Stimulated activated naive B cell treated with anti-CD40 and anti-IgM and Interleukin-4, amounts not matched to agents 10 μg/mL and 1 μg/mL and 100 μg/mL, for 72 hours (primary cell): ENCODE measurements around the gene SRRM4.

ENCODE experiments used
- ATAC-seq, 2 donors: fragments of 150-1000 bp; cut with Tn5 transposase; replicated peaks; 2 replicates each; pipeline ENCODE4 v1.10.0; 2021; ENCODE audit warnings: moderate library complexity in 1 of 2
- DNase-seq: peaks from one replicate; pipeline ENCODE4 v3.0.0; 2021
- H3K27ac Mint-ChIP-seq: one replicate; pipeline ENCODE4 v1.8.0; 2022; ENCODE audit warnings: mild to moderate bottlenecking, mixed read lengths
- H3K27me3 Mint-ChIP-seq, 2 donors: one replicate each; pipeline ENCODE4 v1.8.0; 2022; ENCODE audit warnings: mixed read lengths in 2 of 2
- H3K36me3 Mint-ChIP-seq, 2 donors: one replicate each; pipeline ENCODE4 v1.8.0; 2022; ENCODE audit warnings: mixed read lengths in 2 of 2, mild to moderate bottlenecking in 1 of 2
- H3K4me1 Mint-ChIP-seq, 2 donors: one replicate each; pipeline ENCODE4 v1.8.0; 2022; ENCODE audit warnings: mixed read lengths in 2 of 2, mild to moderate bottlenecking in 1 of 2
- H3K4me3 Mint-ChIP-seq, 2 donors: one replicate each; pipeline ENCODE4 v1.8.0; 2022; ENCODE audit warnings: mild to moderate bottlenecking in 2 of 2, mixed read lengths in 2 of 2, moderate library complexity in 1 of 2
- H3K9me3 Mint-ChIP-seq, 2 donors: one replicate each; pipeline ENCODE4 v1.8.0; 2022; ENCODE audit warnings: mixed read lengths in 2 of 2, mild to moderate bottlenecking in 1 of 2

The SRRM4 gene

GRCh38 chr12:119159844-119160243, 178.5 kb downstream of the SRRM4 start:
- Mint-ChIP-seq H3K36me3 (no peaks in the 10 kb centered on the region), H3K9me3 (peaks cover 0 to 3% of the 10 kb centered on the region in 2 donors), H3K4me3 (no peak overlapping the region)

GRCh38 chr12:119167902-119168301, 186.6 kb downstream of the SRRM4 start:
- Mint-ChIP-seq H3K9me3 (peaks cover 5 to 9% of the 10 kb centered on the region in 2 donors), H3K4me1 (no peaks in the 10 kb centered on the region), H3K27me3 (no peaks in the 10 kb centered on the region), H3K36me3 (no peaks in the 10 kb centered on the region), H3K27ac (no peak overlapping the region), H3K4me3 (no peak overlapping the region)
- ATAC-seq (no peak), DNase-seq (no peak)

More at GRCh38 chr12:119159844-119160243, 178.5 kb downstream of the SRRM4 start:
- ATAC-seq (no peak), DNase-seq (no peak)
- no peaks in the 10 kb centered on the region for H3K4me1 Mint-ChIP-seq
- no peak overlapping the region for H3K27ac Mint-ChIP-seq
- H3K27me3 Mint-ChIP-seq: no peaks in the 10 kb centered on the region

GRCh38 chr12:119168721-119169120, 187.4 kb downstream of the SRRM4 start:
- Mint-ChIP-seq H3K27ac (no peak overlapping the region), H3K9me3 (peaks cover 5 to 9% of the 10 kb centered on the region in 2 donors), H3K27me3 (no peaks in the 10 kb centered on the region), H3K36me3 (no peaks in the 10 kb centered on the region), H3K4me3 (no peak overlapping the region), H3K4me1 (no peaks in the 10 kb centered on the region)
- ATAC-seq: no peak
- no peak for DNase-seq

GRCh38 chr12:119169150-119169549, 187.8 kb downstream of the SRRM4 start:
- H3K27ac Mint-ChIP-seq: no peak overlapping the region
- no peaks in the 10 kb centered on the region for H3K36me3 Mint-ChIP-seq
- no peaks in the 10 kb centered on the region for H3K4me1 Mint-ChIP-seq
- H3K9me3 Mint-ChIP-seq: peaks cover 5 to 9% of the 10 kb centered on the region in 2 donors
- no peaks in the 10 kb centered on the region for H3K27me3 Mint-ChIP-seq
- DNase-seq (no peak), ATAC-seq (no peak)
- H3K4me3 Mint-ChIP-seq: no peak overlapping the region

GRCh38 chr12:119171291-119171690, 189.9 kb downstream of the SRRM4 start:
- Mint-ChIP-seq H3K36me3 (peaks cover 0 to 1% of the 10 kb centered on the region in 2 donors), H3K4me1 (no peaks in the 10 kb centered on the region), H3K4me3 (no peak overlapping the region), H3K9me3 (peaks cover 5 to 12% of the 10 kb centered on the region in 2 donors), H3K27me3 (peaks cover 3% of the 10 kb centered on the region in 2 donors), H3K27ac (no peak overlapping the region)
- ATAC-seq (no peak), DNase-seq (no peak)

- ATAC-seq (no peak), DNase-seq (no peak)
- no peak overlapping the region for H3K4me3 Mint-ChIP-seq
- peaks cover 5 to 12% of the 10 kb centered on the region in 2 donors for H3K9me3 Mint-ChIP-seq
- no peak overlapping the region for H3K27ac Mint-ChIP-seq
- peaks cover 0 to 1% of the 10 kb centered on the region in 2 donors for H3K36me3 Mint-ChIP-seq
- no peaks in the 10 kb centered on the region for H3K4me1 Mint-ChIP-seq
- peaks cover 7 to 9% of the 10 kb centered on the region in 2 donors for H3K27me3 Mint-ChIP-seq
These were observed 190.5 kb downstream of the SRRM4 start for GRCh38 chr12:119171691-119172425.

- Mint-ChIP-seq H3K9me3 (peaks cover 2 to 11% of the 10 kb centered on the region in 2 donors), H3K4me1 (no peaks in the 10 kb centered on the region), H3K36me3 (peaks cover 0 to 1% of the 10 kb centered on the region in 2 donors), H3K27ac (no peak overlapping the region), H3K4me3 (no peak overlapping the region), H3K27me3 (peaks cover 21 to 34% of the 10 kb centered on the region in 2 donors)
- no peak for ATAC-seq
- DNase-seq: no peak
These were observed 193.7 kb downstream of the SRRM4 start for GRCh38 chr12:119175081-119175480.

GRCh38 chr12:119176267-119177055, 195.1 kb downstream of the SRRM4 start:
- no peak for DNase-seq

GRCh38 chr12:119177056-119177325, 195.7 kb downstream of the SRRM4 start:
- H3K27ac Mint-ChIP-seq: no peak overlapping the region
- DNase-seq (no peak), ATAC-seq (no peak)
- H3K27me3 Mint-ChIP-seq: peaks cover 21 to 34% of the 10 kb centered on the region in 2 donors
- H3K4me3 Mint-ChIP-seq: no peak overlapping the region
- H3K9me3 Mint-ChIP-seq: peaks cover 0 to 3% of the 10 kb centered on the region in 2 donors
- peaks cover 0 to 1% of the 10 kb centered on the region in 2 donors for H3K36me3 Mint-ChIP-seq
- H3K4me1 Mint-ChIP-seq: no peaks in the 10 kb centered on the region

More at GRCh38 chr12:119176267-119177055, 195.1 kb downstream of the SRRM4 start:
- Mint-ChIP-seq H3K9me3 (peaks cover 0 to 5% of the 10 kb centered on the region in 2 donors), H3K4me3 (no peak overlapping the region), H3K4me1 (no peaks in the 10 kb centered on the region), H3K27ac (no peak overlapping the region), H3K27me3 (peaks cover 21 to 34% of the 10 kb centered on the region in 2 donors), H3K36me3 (peaks cover 0 to 1% of the 10 kb centered on the region in 2 donors)
- ATAC-seq: no peak

- Mint-ChIP-seq H3K4me3 (no peak overlapping the region), H3K4me1 (no peaks in the 10 kb centered on the region), H3K36me3 (peaks cover 0 to 1% of the 10 kb centered on the region in 2 donors), H3K9me3 (peaks cover 0 to 3% of the 10 kb centered on the region in 2 donors), H3K27me3 (peaks cover 21 to 34% of the 10 kb centered on the region in 2 donors), H3K27ac (no peak overlapping the region)
- ATAC-seq: no peak
- no peak for DNase-seq
These were observed 196.5 kb downstream of the SRRM4 start for GRCh38 chr12:119177724-119178380.

GRCh38 chr12:119178544-119179334, 197.4 kb downstream of the SRRM4 start, which contains the start of gene HSPB8:
HSPB8 (plus strand) TSS chr12:119178931; CDS start chr12:119179313, 382 bp downstream.
- no peak within 1 kb of the TSS for H3K27ac Mint-ChIP-seq
- no peak for DNase-seq
- no peak for ATAC-seq
- H3K9me3 Mint-ChIP-seq: peaks cover 0 to 3% of the 10 kb centered on the region in 2 donors
- H3K4me1 Mint-ChIP-seq: no peaks in the 10 kb centered on the region
- no peak within 1 kb of the TSS for H3K4me3 Mint-ChIP-seq
- peaks cover 21 to 34% of the 10 kb centered on the region in 2 donors for H3K27me3 Mint-ChIP-seq
- peaks cover 0 to 1% of the 10 kb centered on the region in 2 donors for H3K36me3 Mint-ChIP-seq

- DNase-seq (no peak), ATAC-seq (no peak)
- H3K27me3 Mint-ChIP-seq: peaks cover 21 to 34% of the 10 kb centered on the region in 2 donors
- H3K4me3 Mint-ChIP-seq: no peak overlapping the region
- peaks cover 0 to 1% of the 10 kb centered on the region in 2 donors for H3K36me3 Mint-ChIP-seq
- peaks cover 0 to 3% of the 10 kb centered on the region in 2 donors for H3K9me3 Mint-ChIP-seq
- H3K4me1 Mint-ChIP-seq: no peaks in the 10 kb centered on the region
- no peak overlapping the region for H3K27ac Mint-ChIP-seq
These were observed 198.1 kb downstream of the SRRM4 start for GRCh38 chr12:119179335-119180021.

- Mint-ChIP-seq H3K36me3 (peaks cover 0 to 1% of the 10 kb centered on the region in 2 donors), H3K4me1 (no peaks in the 10 kb centered on the region), H3K27me3 (peaks cover 21 to 34% of the 10 kb centered on the region in 2 donors), H3K27ac (no peak overlapping the region), H3K9me3 (peaks cover 0 to 3% of the 10 kb centered on the region in 2 donors), H3K4me3 (no peak overlapping the region)
- DNase-seq: no peak
- ATAC-seq: no peak
These were observed 199.2 kb downstream of the SRRM4 start for GRCh38 chr12:119180380-119181040.
